Common myeloid progenitor, CD34-positive (primary cell): ENCODE measurements around the gene SAMD4A.
"Not testable (repeated sequence)": the region's sequence is repeated elsewhere in the genome, so short reads cannot be mapped to it uniquely, and the experiment has no call there.

ENCODE experiments used
- CTCF ChIA-PET: fragments of 350-600 bp; sonication (Branson Sonifier 250); formaldehyde crosslinking; loops from one replicate; lab custom pipeline; 2021; ENCODE audit warnings: antibody characterized with exemption; lab: Charles Lee
- POLR2A ChIA-PET: fragments of 350-600 bp; sonication (Branson Sonifier 250); formaldehyde crosslinking; loops from one replicate; lab custom pipeline; 2021; ENCODE audit warnings: antibody characterized with exemption; lab: Charles Lee
- DNase-seq, 3 donors: peaks; one replicate each; pipeline versions ENCODE4 v3.0.0 to v3.0.0-alpha.2; 2013
- H3K27ac ChIP-seq, 2 experiments: 1 replicate in 1 of 2; 2 replicates in 1 of 2; pipeline ENCODE4 v1.7.0; 2013; ENCODE audit warnings: inconsistent platforms in 2 of 2, low read length in 2 of 2, mild to moderate bottlenecking in 2 of 2, low read depth in 1 of 2, moderate library complexity in 1 of 2; ENCODE audit not compliant: severe bottlenecking in 2 of 2, insufficient read depth in 1 of 2, poor library complexity in 1 of 2
- H3K27me3 ChIP-seq, 5 experiments: replicated peaks in 2 of 5; 1 replicate in 3 of 5; 2 replicates in 2 of 5; pipeline versions ENCODE4 v1.6.1 to v1.7.0; 2013; ENCODE audit warnings: low read length in 4 of 5, mild to moderate bottlenecking in 2 of 5, moderate library complexity in 2 of 5, inconsistent platforms in 1 of 5; ENCODE audit not compliant: insufficient read depth in 5 of 5, control insufficient read depth in 4 of 5
- H3K36me3 ChIP-seq, 4 experiments: 1 replicate in 2 of 4; 2 replicates in 2 of 4; pipeline versions ENCODE4 v1.6.1 to v1.7.0; 2013; ENCODE audit warnings: low read length in 3 of 4, control low read depth in 1 of 4, mild to moderate bottlenecking in 1 of 4; ENCODE audit not compliant: control insufficient read depth in 4 of 4, insufficient read depth in 4 of 4
- H3K4me1 ChIP-seq, 4 experiments: 1 replicate in 3 of 4; 2 replicates in 1 of 4; pipeline versions ENCODE4 v1.6.1 to v1.7.1; 2013; ENCODE audit warnings: low read length in 3 of 4, mild to moderate bottlenecking in 3 of 4, control low read depth in 1 of 4, inconsistent platforms in 1 of 4, moderate library complexity in 1 of 4; ENCODE audit not compliant: control insufficient read depth in 4 of 4, insufficient read depth in 4 of 4; ENCODE audit errors: control extremely low read depth in 1 of 4
- H3K4me3 ChIP-seq, 7 experiments: 1 replicate in 4 of 7; 2 replicates in 3 of 7; pipeline versions ENCODE4 v1.5.1 to v1.7.0; 2013; ENCODE audit warnings: mild to moderate bottlenecking in 7 of 7, low read length in 6 of 7, moderate library complexity in 6 of 7, inconsistent platforms in 2 of 7, low read depth in 2 of 7, control low read depth in 1 of 7; ENCODE audit not compliant: insufficient read depth in 4 of 7, control insufficient read depth in 1 of 7; ENCODE audit errors: extremely low read depth in 1 of 7
- H3K9me3 ChIP-seq, 5 experiments: 1 replicate in 4 of 5; 2 replicates in 1 of 5; pipeline versions ENCODE4 v1.6.1 to v1.7.1; 2013; ENCODE audit warnings: low read length in 4 of 5, mild to moderate bottlenecking in 2 of 5, inconsistent platforms in 1 of 5, low read depth in 1 of 5, moderate library complexity in 1 of 5; ENCODE audit not compliant: control insufficient read depth in 4 of 5, insufficient read depth in 2 of 5; ENCODE audit errors: control extremely low read depth in 1 of 5
- WGBS: methylation state at CpG from one replicate; pipeline ENCODE4 v1.1.5; 2013; ENCODE audit not compliant: insufficient coverage; 5-methylcytosine and 5-hydroxymethylcytosine counted together

The SAMD4A gene

GRCh38 chr14:54624005-54624358 is 57.1 kb downstream of the SAMD4A start:
- 93% methylated on average over 16 of the region's 19 CpGs for WGBS
- H3K36me3 ChIP-seq, H3K9me3 ChIP-seq, POLR2A ChIA-PET, DNase-seq, H3K27ac ChIP-seq, H3K27me3 ChIP-seq, H3K4me3 ChIP-seq: not testable (repeated sequence)
- CTCF ChIA-PET: interaction anchor here (1.0 kb wide), 1 partner anchor 13 kb away, joined by 3 read pairs; no protein-coding TSS in a partner anchor
- H3K4me1 ChIP-seq: peaks cover 17 to 41% (median 32%) of the 10 kb centered on the region in 4 experiments

DNA sequence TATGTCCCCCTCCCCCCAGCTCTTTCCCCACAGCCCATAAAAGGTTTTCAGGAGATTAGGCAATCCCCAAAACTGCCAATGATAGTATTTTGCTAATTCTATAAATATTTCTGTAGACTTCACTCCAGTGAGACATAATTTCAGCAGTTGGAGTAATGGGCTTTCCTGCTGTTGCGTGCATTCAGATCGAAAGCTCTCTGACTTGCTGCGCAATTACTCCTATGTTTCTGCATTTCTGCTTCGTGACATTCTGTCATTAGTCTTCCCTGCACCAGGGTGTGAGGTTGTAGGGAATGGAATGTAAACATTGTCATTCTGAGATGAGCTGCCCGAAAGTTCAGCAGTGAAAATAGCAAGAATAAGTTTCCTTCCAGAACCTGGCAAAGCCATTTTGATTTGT is 58.2 kb downstream of the SAMD4A start:
- DNase-seq: no peak
- Histone ChIP-seq H3K4me3 (no peak overlapping the region), H3K9me3 (no peaks in the 10 kb centered on the region), H3K27ac (no peak overlapping the region), H3K27me3 (no peaks in the 10 kb centered on the region), H3K36me3 (no peaks in the 10 kb centered on the region), H3K4me1 (peaks cover 18 to 48% (median 32%) of the 10 kb centered on the region in 4 experiments)
- ChIA-PET POLR2A (no interaction called here), CTCF (interaction anchor here (1.0 to 1.6 kb wide), 5 partner anchors 8 to 169 kb away, joined by 3 to 5 read pairs (median 4); partner anchors contain the start of gene SAMD4A)
- 98% methylated on average over 5 of the region's 5 CpGs for whole genome bisulfite sequencing

DNA sequence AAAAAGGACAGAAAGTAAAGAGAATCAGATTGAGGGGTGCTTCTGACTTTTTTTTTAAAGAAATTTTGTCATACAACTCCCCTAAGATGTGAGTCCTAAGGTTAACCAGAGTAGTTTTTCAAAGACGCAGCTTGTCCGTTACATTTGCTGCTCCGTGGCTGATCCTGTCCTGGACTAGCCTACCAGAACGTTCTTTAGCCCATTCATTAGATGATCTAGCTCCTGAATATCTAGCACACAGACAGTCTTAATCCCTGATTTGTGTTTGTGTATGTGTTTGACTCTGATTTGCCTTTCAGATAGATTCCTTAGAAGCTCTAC is 60.3 kb downstream of the SAMD4A start:
- Histone ChIP-seq H3K4me1 (peaks cover 18 to 48% (median 32%) of the 10 kb centered on the region in 4 experiments), H3K27ac (peak overlapping the region; percentile 93 to 95), H3K4me3 (peak overlapping the region in 4 of 7 experiments; percentile 37 to 74 (median 52))

GRCh38 chr14:54627540-54628363 is 60.8 kb downstream of the SAMD4A start:
- Histone ChIP-seq H3K36me3 (no peaks in the 10 kb centered on the region), H3K4me3 (peak overlapping the region in 6 of 7 experiments; percentile 16 to 74 (median 52)), H3K9me3 (peaks cover 0 to 8% (median 0%) of the 10 kb centered on the region in 5 experiments), H3K4me1 (peaks cover 18 to 48% (median 32%) of the 10 kb centered on the region in 4 experiments), H3K27ac (peak overlapping the region; percentile 93 to 95), H3K27me3 (no peaks in the 10 kb centered on the region)
- 32% methylated on average over 8 of the region's 13 CpGs for WGBS
- ChIA-PET POLR2A (interaction anchor here (0.8 to 1.0 kb wide), 2 partner anchors 45 to 74 kb away, joined by 3 read pairs; no protein-coding TSS in a partner anchor), CTCF (interaction anchor here (0.7 to 1.6 kb wide), 7 partner anchors 11 to 147 kb away, joined by 3 to 6 read pairs (median 4); partner anchors contain the start of gene SAMD4A)
- DNase-seq: peak; percentile 40 to 83 (median 78)

More for the DNA sequence above, 60.3 kb downstream of the SAMD4A start:
- Histone ChIP-seq H3K9me3 (peaks cover 0 to 5% (median 0%) of the 10 kb centered on the region in 5 experiments), H3K36me3 (no peaks in the 10 kb centered on the region), H3K27me3 (no peaks in the 10 kb centered on the region)
- CTCF ChIA-PET: interaction anchor here (0.7 to 1.6 kb wide), 9 partner anchors 12 to 147 kb away, joined by 3 to 6 read pairs (median 4); partner anchors contain the start of gene SAMD4A
- POLR2A ChIA-PET: interaction anchor here (0.6 to 1.0 kb wide), 3 partner anchors 44 to 75 kb away, joined by 3 read pairs; no protein-coding TSS in a partner anchor
- DNase-seq: no peak
- WGBS: 60% methylated on average over 3 of the region's 4 CpGs

GRCh38 chr14:54629183-54629582 is 62.3 kb downstream of the SAMD4A start:
- no peak overlapping the region for H3K27ac ChIP-seq
- CTCF ChIA-PET: interaction anchor here (3.6 kb wide), 1 partner anchor 13 kb away, joined by 40 read pairs; no protein-coding TSS in a partner anchor
- H3K36me3 ChIP-seq: no peaks in the 10 kb centered on the region
- peaks cover 18 to 48% (median 32%) of the 10 kb centered on the region in 4 experiments for H3K4me1 ChIP-seq
- POLR2A ChIA-PET: no interaction called here
- no peaks in the 10 kb centered on the region for H3K27me3 ChIP-seq
- H3K9me3 ChIP-seq: peaks cover 0 to 8% (median 0%) of the 10 kb centered on the region in 5 experiments
- H3K4me3 ChIP-seq: no peak overlapping the region
- DNase-seq: no peak
- WGBS: 100% methylated on average over 2 of the region's 3 CpGs

- H3K9me3 ChIP-seq: peaks cover 0 to 8% (median 0%) of the 10 kb centered on the region in 5 experiments
- no peak for DNase-seq
- H3K27me3 ChIP-seq: no peaks in the 10 kb centered on the region
- H3K27ac ChIP-seq: no peak overlapping the region
- peak overlapping the region in 1 of 7 experiments; percentile 5 for H3K4me3 ChIP-seq
- H3K36me3 ChIP-seq: no peaks in the 10 kb centered on the region
- WGBS: no CpG with 5 or more reads among the region's 3 CpGs
- POLR2A ChIA-PET: interaction anchor here (0.6 kb wide), 1 partner anchor 17 kb away, joined by 3 read pairs; no protein-coding TSS in a partner anchor
- CTCF ChIA-PET: interaction anchor here (1.2 to 3.6 kb wide), 4 partner anchors 13 to 144 kb away, joined by 3 to 40 read pairs (median 8); no protein-coding TSS in a partner anchor
- peaks cover 18 to 47% (median 31%) of the 10 kb centered on the region in 4 experiments for H3K4me1 ChIP-seq
Measured at GRCh38 chr14:54629635-54630360, 62.9 kb downstream of the SAMD4A start.
